ENCODE results near the gene CMTM4.
"Not testable (repeated sequence)": the region's sequence is repeated elsewhere in the genome, so short reads cannot be mapped to it uniquely, and the experiment has no call there.

CMTM4 gene

GRCh38 chr16:66670691-66671388, 25.7 kb downstream of the CMTM4 start:
- TF ChIP-seq, protein P1, sequence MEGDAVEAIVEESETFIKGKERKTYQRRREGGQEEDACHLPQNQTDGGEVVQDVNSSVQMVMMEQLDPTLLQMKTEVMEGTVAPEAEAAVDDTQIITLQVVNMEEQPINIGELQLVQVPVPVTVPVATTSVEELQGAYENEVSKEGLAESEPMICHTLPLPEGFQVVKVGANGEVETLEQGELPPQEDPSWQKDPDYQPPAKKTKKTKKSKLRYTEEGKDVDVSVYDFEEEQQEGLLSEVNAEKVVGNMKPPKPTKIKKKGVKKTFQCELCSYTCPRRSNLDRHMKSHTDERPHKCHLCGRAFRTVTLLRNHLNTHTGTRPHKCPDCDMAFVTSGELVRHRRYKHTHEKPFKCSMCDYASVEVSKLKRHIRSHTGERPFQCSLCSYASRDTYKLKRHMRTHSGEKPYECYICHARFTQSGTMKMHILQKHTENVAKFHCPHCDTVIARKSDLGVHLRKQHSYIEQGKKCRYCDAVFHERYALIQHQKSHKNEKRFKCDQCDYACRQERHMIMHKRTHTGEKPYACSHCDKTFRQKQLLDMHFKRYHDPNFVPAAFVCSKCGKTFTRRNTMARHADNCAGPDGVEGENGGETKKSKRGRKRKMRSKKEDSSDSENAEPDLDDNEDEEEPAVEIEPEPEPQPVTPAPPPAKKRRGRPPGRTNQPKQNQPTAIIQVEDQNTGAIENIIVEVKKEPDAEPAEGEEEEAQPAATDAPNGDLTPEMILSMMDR (IDR thresholded peaks at IDR 0.05; ENCODE audit: extremely low read depth, missing control alignments), result no peak
- no peak for DNase-seq (ENCODE audit: low spot score)

- TF ChIP-seq, protein P1 (IDR thresholded peaks at IDR 0.05; ENCODE audit: extremely low read depth, missing control alignments), result no peak
- DNase-seq (ENCODE audit: low spot score), result no peak
These were observed 27.6 kb downstream of the CMTM4 start for GRCh38 chr16:66668777-66669444.

GRCh38 chr16:66667944-66668343, 28.6 kb downstream of the CMTM4 start:
- DNase-seq (ENCODE audit: low spot score), result no peak
- TF ChIP-seq, protein P1 (IDR thresholded peaks at IDR 0.05; ENCODE audit: extremely low read depth, missing control alignments), result no peak

GRCh38 chr16:66662445-66663194, 33.9 kb downstream of the CMTM4 start:
- TF ChIP-seq, protein P1 (IDR thresholded peaks at IDR 0.05; ENCODE audit: extremely low read depth, missing control alignments), result peak; percentile 21
- DNase-seq (ENCODE audit: low spot score), result peak; percentile 22

GRCh38 chr16:66661671-66662346, 34.7 kb downstream of the CMTM4 start:
- DNase-seq (ENCODE audit: low spot score), result not testable (repeated sequence)

DNA sequence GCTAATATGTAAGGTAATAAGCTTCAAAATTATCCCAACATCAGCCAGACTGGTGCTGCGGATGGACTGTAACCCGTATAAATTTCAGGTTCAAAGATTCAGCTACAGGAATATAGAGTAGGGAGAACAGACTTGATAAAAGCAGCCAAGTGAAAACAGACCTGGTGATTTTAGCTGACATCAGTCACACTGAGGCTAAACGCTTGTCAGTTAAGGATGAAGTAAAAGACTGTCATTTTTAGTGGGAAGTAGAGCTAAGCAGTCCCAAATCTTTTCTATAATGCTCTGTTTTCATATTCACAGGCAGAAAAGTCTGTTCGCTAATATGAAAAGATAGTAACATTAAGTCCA, 35.4 kb downstream of the CMTM4 start:
- DNase-seq (ENCODE audit: low spot score), result no peak
- TF ChIP-seq, protein P1 (IDR thresholded peaks at IDR 0.05; ENCODE audit: extremely low read depth, missing control alignments), result no peak

DNA sequence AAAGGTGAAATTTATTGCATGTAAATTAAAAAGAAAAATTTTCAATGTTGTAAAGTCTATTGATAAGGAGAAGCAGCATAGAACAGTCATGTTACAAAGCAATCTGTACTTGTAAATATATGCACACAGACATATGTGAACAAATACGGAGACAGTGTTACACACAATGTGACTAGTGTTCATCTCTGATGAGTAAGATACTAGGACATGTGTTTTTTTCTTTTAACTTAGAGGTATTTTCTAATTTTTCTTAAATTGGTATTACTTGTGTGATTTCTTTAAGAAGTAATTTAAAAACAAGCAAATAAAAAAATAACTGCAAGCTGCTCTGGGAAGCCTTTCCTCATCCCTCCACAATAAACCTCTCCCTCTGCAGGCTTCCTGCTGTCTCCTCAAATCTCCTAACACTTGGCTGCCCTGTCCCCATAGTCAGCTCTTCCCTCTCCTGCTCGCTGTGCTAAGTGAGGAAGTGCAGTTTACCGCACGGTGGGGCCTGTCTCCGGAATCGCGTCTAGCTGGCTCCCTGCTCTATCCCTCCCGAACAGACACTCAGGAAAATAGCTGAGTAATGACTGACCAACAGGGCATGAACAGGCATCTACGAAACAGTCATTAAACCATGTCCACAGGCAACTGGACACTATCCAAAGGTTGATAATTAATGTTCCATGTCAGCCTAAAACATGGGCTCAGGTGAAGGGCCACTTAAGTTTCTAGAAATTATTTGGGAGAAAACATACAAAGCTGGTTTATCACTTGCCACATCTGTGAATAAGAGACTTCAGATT, 35.9 kb downstream of the CMTM4 start:
- TF ChIP-seq, protein P1 (IDR thresholded peaks at IDR 0.05; ENCODE audit: extremely low read depth, missing control alignments), result no peak
- DNase-seq (ENCODE audit: low spot score), result no peak
